ENCODE results near the gene GRHL1.

DNA sequence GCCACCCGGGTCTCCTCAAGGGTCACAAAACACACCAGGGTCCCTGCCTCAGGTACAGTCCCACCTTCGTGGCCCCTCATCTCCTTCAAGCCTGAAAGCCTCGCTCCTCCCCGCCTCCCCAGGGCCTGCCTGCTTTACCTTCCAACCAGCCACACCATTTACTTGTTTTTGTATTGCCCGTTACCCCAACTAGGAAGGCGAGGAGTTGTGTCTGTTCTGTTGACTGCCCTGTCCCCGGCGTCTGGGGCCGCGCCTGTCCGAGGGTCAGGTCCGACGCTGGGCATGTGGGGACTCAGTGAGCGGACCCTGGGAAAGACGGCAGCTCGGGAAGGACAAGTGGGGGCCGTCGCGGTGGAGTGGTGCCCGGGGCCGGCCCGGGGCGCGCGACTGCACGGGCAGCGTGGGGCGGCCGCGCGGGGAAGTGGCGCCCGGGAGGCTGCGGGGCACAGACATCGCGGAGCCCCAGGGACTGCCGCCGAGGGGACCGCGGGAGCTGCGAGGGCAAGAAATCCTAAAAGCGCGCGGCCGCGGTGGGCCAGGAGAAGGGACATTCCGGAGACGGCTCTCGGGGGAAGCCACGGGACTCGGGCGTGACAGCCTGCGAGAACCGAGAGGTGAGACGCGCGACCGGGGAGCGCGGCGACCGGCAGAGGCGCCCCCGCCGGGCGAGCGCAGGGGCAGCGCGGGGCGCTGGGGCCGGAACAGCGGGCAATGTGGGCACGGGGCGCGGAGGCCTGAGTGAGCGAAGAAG is 797 bp upstream of the GRHL1 start:
- TF ChIP-seq, protein P1, sequence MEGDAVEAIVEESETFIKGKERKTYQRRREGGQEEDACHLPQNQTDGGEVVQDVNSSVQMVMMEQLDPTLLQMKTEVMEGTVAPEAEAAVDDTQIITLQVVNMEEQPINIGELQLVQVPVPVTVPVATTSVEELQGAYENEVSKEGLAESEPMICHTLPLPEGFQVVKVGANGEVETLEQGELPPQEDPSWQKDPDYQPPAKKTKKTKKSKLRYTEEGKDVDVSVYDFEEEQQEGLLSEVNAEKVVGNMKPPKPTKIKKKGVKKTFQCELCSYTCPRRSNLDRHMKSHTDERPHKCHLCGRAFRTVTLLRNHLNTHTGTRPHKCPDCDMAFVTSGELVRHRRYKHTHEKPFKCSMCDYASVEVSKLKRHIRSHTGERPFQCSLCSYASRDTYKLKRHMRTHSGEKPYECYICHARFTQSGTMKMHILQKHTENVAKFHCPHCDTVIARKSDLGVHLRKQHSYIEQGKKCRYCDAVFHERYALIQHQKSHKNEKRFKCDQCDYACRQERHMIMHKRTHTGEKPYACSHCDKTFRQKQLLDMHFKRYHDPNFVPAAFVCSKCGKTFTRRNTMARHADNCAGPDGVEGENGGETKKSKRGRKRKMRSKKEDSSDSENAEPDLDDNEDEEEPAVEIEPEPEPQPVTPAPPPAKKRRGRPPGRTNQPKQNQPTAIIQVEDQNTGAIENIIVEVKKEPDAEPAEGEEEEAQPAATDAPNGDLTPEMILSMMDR (IDR thresholded peaks at IDR 0.05; ENCODE audit: low read depth, low read length, missing input control) = no peak
- TF ChIP-seq, protein P2, sequence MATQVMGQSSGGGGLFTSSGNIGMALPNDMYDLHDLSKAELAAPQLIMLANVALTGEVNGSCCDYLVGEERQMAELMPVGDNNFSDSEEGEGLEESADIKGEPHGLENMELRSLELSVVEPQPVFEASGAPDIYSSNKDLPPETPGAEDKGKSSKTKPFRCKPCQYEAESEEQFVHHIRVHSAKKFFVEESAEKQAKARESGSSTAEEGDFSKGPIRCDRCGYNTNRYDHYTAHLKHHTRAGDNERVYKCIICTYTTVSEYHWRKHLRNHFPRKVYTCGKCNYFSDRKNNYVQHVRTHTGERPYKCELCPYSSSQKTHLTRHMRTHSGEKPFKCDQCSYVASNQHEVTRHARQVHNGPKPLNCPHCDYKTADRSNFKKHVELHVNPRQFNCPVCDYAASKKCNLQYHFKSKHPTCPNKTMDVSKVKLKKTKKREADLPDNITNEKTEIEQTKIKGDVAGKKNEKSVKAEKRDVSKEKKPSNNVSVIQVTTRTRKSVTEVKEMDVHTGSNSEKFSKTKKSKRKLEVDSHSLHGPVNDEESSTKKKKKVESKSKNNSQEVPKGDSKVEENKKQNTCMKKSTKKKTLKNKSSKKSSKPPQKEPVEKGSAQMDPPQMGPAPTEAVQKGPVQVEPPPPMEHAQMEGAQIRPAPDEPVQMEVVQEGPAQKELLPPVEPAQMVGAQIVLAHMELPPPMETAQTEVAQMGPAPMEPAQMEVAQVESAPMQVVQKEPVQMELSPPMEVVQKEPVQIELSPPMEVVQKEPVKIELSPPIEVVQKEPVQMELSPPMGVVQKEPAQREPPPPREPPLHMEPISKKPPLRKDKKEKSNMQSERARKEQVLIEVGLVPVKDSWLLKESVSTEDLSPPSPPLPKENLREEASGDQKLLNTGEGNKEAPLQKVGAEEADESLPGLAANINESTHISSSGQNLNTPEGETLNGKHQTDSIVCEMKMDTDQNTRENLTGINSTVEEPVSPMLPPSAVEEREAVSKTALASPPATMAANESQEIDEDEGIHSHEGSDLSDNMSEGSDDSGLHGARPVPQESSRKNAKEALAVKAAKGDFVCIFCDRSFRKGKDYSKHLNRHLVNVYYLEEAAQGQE (IDR thresholded peaks at IDR 0.05) = no peak
- TF ChIP-seq RXRA (IDR thresholded peaks at IDR 0.05) (no peak), RAD21 (IDR thresholded peaks at IDR 0.05) (no peak), JUND (IDR thresholded peaks at IDR 0.05) (no peak), YY1 (IDR thresholded peaks at IDR 0.05) (no peak), HNF4A (conservative IDR thresholded peaks at IDR 0.05) (no peak)

All from liver (tissue), 3 donors.